Trophoblast cell (in vitro differentiated cells and primary cell): Measurements from ENCODE around the gene SF3B4.
"Not testable (repeated sequence)": the region's sequence is repeated elsewhere in the genome, so short reads cannot be mapped to it uniquely, and the experiment has no call there.

Experiments
- DNase-seq, 2 donors: peaks; one replicate each; pipeline ENCODE4 v3.0.0-alpha.2; 2016
- H2AFZ ChIP-seq: 2 replicates; pipeline ENCODE4 v1.6.1; 2013; ENCODE audit warnings: low read length, moderate library complexity, mild to moderate bottlenecking; ENCODE audit not compliant: insufficient read depth, poor library complexity
- H2AK5ac ChIP-seq: 2 replicates; pipeline ENCODE4 v1.6.1; 2013; ENCODE audit warnings: mild to moderate bottlenecking, low read length
- H2BK120ac ChIP-seq: 2 replicates; pipeline ENCODE4 v1.6.1; 2013; ENCODE audit warnings: low read length, mild to moderate bottlenecking, moderate library complexity; ENCODE audit not compliant: insufficient read depth, poor library complexity
- H2BK12ac ChIP-seq: 2 replicates; pipeline ENCODE4 v1.6.1; 2013; ENCODE audit warnings: mild to moderate bottlenecking, low read length, moderate library complexity
- H2BK5ac ChIP-seq: 2 replicates; pipeline ENCODE4 v1.6.1; 2013; ENCODE audit warnings: low read length, low read depth, moderate library complexity, mild to moderate bottlenecking; ENCODE audit not compliant: poor library complexity
- H3K14ac ChIP-seq: 2 replicates; pipeline ENCODE4 v1.6.1; 2013; ENCODE audit warnings: mild to moderate bottlenecking, low read length
- H3K18ac ChIP-seq: 2 replicates; pipeline ENCODE4 v1.6.1; 2013; ENCODE audit warnings: mild to moderate bottlenecking, low read length
- H3K23ac ChIP-seq: 2 replicates; pipeline ENCODE4 v1.6.1; 2013; ENCODE audit warnings: low read length
- H3K27ac ChIP-seq: 2 replicates; pipeline ENCODE4 v1.5.1; 2013; ENCODE audit warnings: low read depth, mild to moderate bottlenecking, inconsistent platforms, low read length, moderate library complexity
- H3K27me3 ChIP-seq: 2 replicates; pipeline ENCODE4 v1.6.1; 2013; ENCODE audit warnings: inconsistent platforms, mild to moderate bottlenecking, low read length, moderate library complexity; ENCODE audit not compliant: insufficient read depth
- H3K36me3 ChIP-seq, 2 experiments: 1 replicate in 1 of 2; 2 replicates in 1 of 2; pipeline ENCODE4 v1.6.1; 2013; ENCODE audit warnings: low read length in 2 of 2, mild to moderate bottlenecking in 2 of 2, moderate library complexity in 1 of 2; ENCODE audit not compliant: insufficient read depth in 2 of 2, control insufficient read depth in 1 of 2
- H3K4ac ChIP-seq: 2 replicates; pipeline ENCODE4 v1.6.1; 2013; ENCODE audit warnings: low read depth, mild to moderate bottlenecking, low read length, moderate library complexity
- H3K4me1 ChIP-seq, 2 experiments: 1 replicate in 1 of 2; 2 replicates in 1 of 2; pipeline ENCODE4 v1.6.1; 2013; ENCODE audit warnings: low read length in 2 of 2, mild to moderate bottlenecking in 2 of 2, moderate library complexity in 1 of 2; ENCODE audit not compliant: insufficient read depth in 2 of 2, control insufficient read depth in 1 of 2
- H3K4me2 ChIP-seq: 2 replicates; pipeline ENCODE4 v1.6.1; 2013; ENCODE audit warnings: inconsistent platforms, mild to moderate bottlenecking, low read length, moderate library complexity
- H3K4me3 ChIP-seq: 2 replicates; pipeline ENCODE4 v1.5.1; 2013; ENCODE audit warnings: mild to moderate bottlenecking, low read depth, low read length, inconsistent platforms
- H3K79me1 ChIP-seq: one replicate; pipeline ENCODE4 v1.6.1; 2013; ENCODE audit warnings: low read length
- H3K79me2 ChIP-seq: 2 replicates; pipeline ENCODE4 v1.6.1; 2013; ENCODE audit warnings: low read length, mild to moderate bottlenecking; ENCODE audit not compliant: control insufficient read depth, insufficient read depth, poor library complexity
- H3K9ac ChIP-seq: 2 replicates; pipeline ENCODE4 v1.6.1; 2013; ENCODE audit warnings: mild to moderate bottlenecking, low read length
- H3K9me3 ChIP-seq: 2 replicates; pipeline ENCODE4 v1.6.1; 2013; ENCODE audit warnings: low read depth, mild to moderate bottlenecking, control low read depth, inconsistent platforms, low read length; ENCODE audit not compliant: insufficient read depth
- H4K12ac ChIP-seq: 2 replicates; pipeline ENCODE4 v1.6.1; 2013; ENCODE audit warnings: low read depth, mild to moderate bottlenecking, low read length, moderate library complexity
- H4K8ac ChIP-seq: 2 replicates; pipeline ENCODE4 v1.6.1; 2013; ENCODE audit warnings: low read depth, mild to moderate bottlenecking, low read length, moderate library complexity
- H4K91ac ChIP-seq: one replicate; pipeline ENCODE4 v1.6.1; 2013; ENCODE audit warnings: low read depth, mild to moderate bottlenecking, low read length, moderate library complexity
- WGBS: extraction: QIAGEN DNeasy Blood & Tissue Kit; methylation state at CpG from one replicate; pipeline ENCODE4 v1.1.7; 2013; ENCODE audit warnings: missing lambda C conversion rate; ENCODE audit not compliant: insufficient read length, insufficient coverage; ENCODE audit errors: extremely low coverage; 5-methylcytosine and 5-hydroxymethylcytosine counted together

SF3B4 gene

GRCh38 chr1:149938668-149939003 is 11.0 kb upstream of the SF3B4 start:
- H2BK12ac ChIP-seq, result peak overlapping the region; percentile 68
- peak overlapping the region; percentile 69 for H3K18ac ChIP-seq
- peak overlapping the region; percentile 77 for H4K8ac ChIP-seq
- H3K27ac ChIP-seq, result peak overlapping the region; percentile 96
- H4K12ac ChIP-seq, H3K9me3 ChIP-seq, H3K27me3 ChIP-seq, DNase-seq, H3K9ac ChIP-seq, H2AK5ac ChIP-seq, H3K4ac ChIP-seq, H3K79me2 ChIP-seq, H3K36me3 ChIP-seq, H3K4me3 ChIP-seq, H3K23ac ChIP-seq: not testable (repeated sequence)
- peak overlapping the region; percentile 23 for H2AFZ ChIP-seq
- H3K4me1 ChIP-seq, result peaks cover 11 to 23% of the 10 kb centered on the region in 2 experiments
- H2BK5ac ChIP-seq, result peak overlapping the region; percentile 86
- WGBS, result no CpG with 5 or more reads among the region's 13 CpGs
- peaks cover 31% of the 10 kb centered on the region for H3K79me1 ChIP-seq
- peak overlapping the region; percentile 66 for H3K14ac ChIP-seq
- H3K4me2 ChIP-seq, result peak overlapping the region; percentile 63
- peak overlapping the region; percentile 88 for H4K91ac ChIP-seq
- peak overlapping the region; percentile 95 for H2BK120ac ChIP-seq

DNA sequence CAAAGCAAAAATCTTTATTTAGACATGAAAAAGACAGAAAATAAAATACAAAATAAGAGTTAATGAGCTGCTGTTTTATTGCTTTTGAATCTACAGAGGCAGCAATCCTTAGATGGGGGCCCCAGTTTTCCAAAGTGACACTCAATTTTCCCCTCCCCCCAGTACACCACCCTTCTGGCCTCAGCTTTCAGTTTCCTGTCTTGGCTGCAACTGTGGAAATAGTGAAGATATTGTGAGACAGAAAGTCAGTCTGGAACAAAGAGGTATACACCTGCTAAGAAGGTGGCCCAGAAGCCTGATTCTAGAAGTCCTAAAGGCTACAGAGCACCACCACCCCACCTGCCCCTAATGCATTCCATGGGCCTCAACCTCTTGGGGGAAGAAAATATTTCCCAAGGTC is 10.2 kb upstream of the SF3B4 start:
- peak overlapping the region; percentile 1 for H3K4ac ChIP-seq
- peak overlapping the region; percentile 11 for H2BK12ac ChIP-seq
- peak overlapping the region; percentile 50 for H3K14ac ChIP-seq
- peaks cover 11 to 23% of the 10 kb centered on the region in 2 experiments for H3K4me1 ChIP-seq
- peak overlapping the region; percentile 30 for H2AK5ac ChIP-seq
- H3K18ac ChIP-seq, result no peak overlapping the region
- peak overlapping the region; percentile 84 for H2BK5ac ChIP-seq
- peak overlapping the region; percentile 77 for H3K4me2 ChIP-seq
- H2BK120ac ChIP-seq, result peak overlapping the region; percentile 74
- H3K27me3 ChIP-seq, result no peaks in the 10 kb centered on the region
- no peak overlapping the region for H3K9ac ChIP-seq
- peaks cover 6 to 13% of the 10 kb centered on the region in 2 experiments for H3K36me3 ChIP-seq
- peak overlapping the region; percentile 20 for H4K91ac ChIP-seq
- H4K12ac ChIP-seq, result no peak overlapping the region
- no peak overlapping the region for H3K4me3 ChIP-seq
- DNase-seq, result no peak
- no peaks in the 10 kb centered on the region for H3K9me3 ChIP-seq
- no peak overlapping the region for H3K23ac ChIP-seq
- H3K27ac ChIP-seq, result peak overlapping the region; percentile 98
- no peak overlapping the region for H2AFZ ChIP-seq
- peaks cover 5% of the 10 kb centered on the region for H3K79me2 ChIP-seq
- H3K79me1 ChIP-seq, result peaks cover 31% of the 10 kb centered on the region
- H4K8ac ChIP-seq, result peak overlapping the region; percentile 25

DNA sequence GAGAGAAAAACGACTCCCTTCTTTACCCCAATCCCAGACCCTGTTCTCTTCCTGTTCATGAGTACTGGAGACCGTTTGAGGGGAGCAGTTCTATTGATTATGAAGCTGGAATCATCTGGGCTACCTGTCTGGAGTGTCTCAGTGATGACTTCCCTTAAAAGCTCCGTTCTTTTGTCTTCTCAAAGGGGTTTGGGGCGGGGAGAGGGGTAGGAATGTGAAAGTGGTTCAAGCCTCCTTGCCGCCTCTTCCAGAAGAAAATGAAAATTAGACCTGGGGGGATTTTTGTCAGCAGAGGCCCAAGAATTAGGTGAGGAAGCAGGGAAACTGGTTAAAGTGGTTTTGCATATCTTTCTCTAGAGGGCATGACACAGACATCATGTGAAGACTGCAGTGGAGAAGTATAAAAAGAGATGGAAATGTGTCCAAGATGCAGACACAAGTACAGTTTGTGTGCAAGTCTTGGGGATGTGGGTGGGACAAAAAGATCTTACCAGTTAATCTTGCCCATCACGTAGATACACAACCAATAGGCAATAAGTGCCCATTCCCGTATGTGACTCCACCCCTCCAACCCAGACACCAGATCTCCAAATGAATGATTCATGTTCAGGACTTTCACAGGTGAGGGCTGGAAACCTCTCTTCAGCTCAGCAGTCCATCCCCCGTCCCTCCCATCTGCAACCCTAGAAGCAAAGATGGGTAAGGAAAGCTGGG is 9.5 kb upstream of the SF3B4 start:
- Histone ChIP-seq H3K18ac (no peak overlapping the region), H2BK12ac (peak overlapping the region; percentile 54), H3K23ac (no peak overlapping the region), H2AFZ (peak overlapping the region; percentile 27), H3K36me3 (peaks cover 6 to 15% of the 10 kb centered on the region in 2 experiments), H3K14ac (peak overlapping the region; percentile 5), H3K4ac (no peak overlapping the region), H3K79me2 (peaks cover 5% of the 10 kb centered on the region), H4K8ac (peak overlapping the region; percentile 81), H3K9me3 (no peaks in the 10 kb centered on the region), H3K4me1 (peaks cover 11 to 23% of the 10 kb centered on the region in 2 experiments), H4K12ac (no peak overlapping the region), H3K79me1 (peaks cover 31% of the 10 kb centered on the region), H3K4me2 (peak overlapping the region; percentile 77), H2BK120ac (peak overlapping the region; percentile 87), H3K4me3 (no peak overlapping the region), H3K9ac (peak overlapping the region; percentile 84), H2BK5ac (peak overlapping the region; percentile 94), H4K91ac (peak overlapping the region; percentile 95), H3K27me3 (no peaks in the 10 kb centered on the region), H3K27ac (peak overlapping the region; percentile 98), H2AK5ac (no peak overlapping the region)
- no CpG with 5 or more reads among the region's 8 CpGs for WGBS
- peak; percentile 77 to 93 for DNase-seq

- peak within 1 kb of the TSS; percentile 55 for H4K12ac ChIP-seq
- peaks cover 8 to 21% of the 10 kb centered on the region in 2 experiments for H3K36me3 ChIP-seq
- peak within 1 kb of the TSS; percentile 31 for H3K4ac ChIP-seq
- H2AFZ ChIP-seq, result peak within 1 kb of the TSS; percentile 27
- H2BK5ac ChIP-seq, result peak within 1 kb of the TSS; percentile 94
- H2BK120ac ChIP-seq, result peak within 1 kb of the TSS; percentile 87
- WGBS, result no CpG with 5 or more reads among the region's 18 CpGs
- peak within 1 kb of the TSS; percentile 83 for H2AK5ac ChIP-seq
- peaks cover 11 to 23% of the 10 kb centered on the region in 2 experiments for H3K4me1 ChIP-seq
- H3K18ac ChIP-seq, result peak within 1 kb of the TSS; percentile 27
- peak within 1 kb of the TSS; percentile 81 for H4K8ac ChIP-seq
- no peaks in the 10 kb centered on the region for H3K27me3 ChIP-seq
- DNase-seq, result peak in 1 of 2 donors; percentile 50
- H3K79me2 ChIP-seq, result peaks cover 5% of the 10 kb centered on the region
- H3K23ac ChIP-seq, result no peak within 1 kb of the TSS
- H3K9ac ChIP-seq, result peak within 1 kb of the TSS; percentile 84
- peak within 1 kb of the TSS; percentile 98 for H3K27ac ChIP-seq
- H2BK12ac ChIP-seq, result peak within 1 kb of the TSS; percentile 78
- peaks cover 31% of the 10 kb centered on the region for H3K79me1 ChIP-seq
- H3K4me3 ChIP-seq, result peak within 1 kb of the TSS; percentile 80
- peak within 1 kb of the TSS; percentile 77 for H3K4me2 ChIP-seq
- peak within 1 kb of the TSS; percentile 95 for H4K91ac ChIP-seq
- H3K9me3 ChIP-seq, result no peaks in the 10 kb centered on the region
- peak within 1 kb of the TSS; percentile 50 for H3K14ac ChIP-seq
These were observed 8.8 kb upstream of the SF3B4 start, which contains the start of gene MTMR11 for GRCh38 chr1:149936170-149936991. TSS of gene MTMR11 (minus strand) at chr1:149936879. CDS start at chr1:149936647, 232 bp downstream.
